NCI-H1930 (cell line): ENCODE results near the gene FKBP3.
"Not testable (repeated sequence)": the region's sequence is repeated elsewhere in the genome, so short reads cannot be mapped to it uniquely, and the experiment has no call there.

Experiments used
- DNase-seq, 2 experiments: peaks; one replicate each; lab custom pipeline; 2025; lab: John Stamatoyannopoulos, UW

The FKBP3 gene

GRCh38 chr14:45134051-45134958 is at the start of gene FKBP3:
TSS of gene FKBP3 (minus strand) at chr14:45134481. CDS start at chr14:45134456, 25 bp downstream.
- peak; percentile 95 to 96 for DNase-seq

DNA sequence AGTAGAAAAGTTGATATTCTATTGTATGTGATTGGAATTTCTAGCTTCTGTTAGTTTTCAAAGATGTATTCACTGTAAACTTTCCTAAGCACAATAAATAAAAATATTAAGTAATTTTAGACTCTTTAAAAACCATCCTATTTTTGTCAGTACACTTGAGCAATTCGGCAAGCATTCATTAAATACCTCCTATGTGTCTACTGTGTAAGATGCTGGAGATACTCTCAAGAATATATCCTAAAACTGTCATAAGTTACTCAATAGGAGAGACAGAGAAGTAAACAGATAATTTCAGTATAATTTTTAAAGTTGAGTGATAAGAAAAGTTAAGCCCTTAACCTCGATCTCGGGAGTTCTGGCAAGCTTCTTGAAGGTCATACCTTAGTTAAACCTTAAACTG is 47.5 kb upstream of the FKBP3 start:
- no peak for DNase-seq

GRCh38 chr14:45181329-45181728 is 47.0 kb upstream of the FKBP3 start:
- DNase-seq: no peak

DNA sequence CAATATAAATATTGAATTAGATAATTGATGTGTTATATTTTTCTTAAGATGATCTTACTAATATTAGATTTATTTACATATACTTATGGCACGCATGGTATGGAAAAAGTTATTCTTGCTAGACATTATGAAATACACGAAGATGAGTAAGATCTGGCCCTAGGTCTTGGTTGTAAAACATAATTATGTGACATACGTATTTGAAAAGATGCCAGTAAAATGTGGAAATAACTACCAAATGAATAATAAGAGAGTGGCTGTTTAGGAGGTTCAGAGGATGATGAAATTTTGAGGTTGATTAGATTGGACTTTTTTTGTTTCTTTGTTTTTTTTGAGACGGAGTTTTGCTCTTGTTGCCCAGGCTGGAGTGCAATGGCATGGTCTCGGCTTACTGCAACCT is 42.8 kb upstream of the FKBP3 start:
- DNase-seq: no peak

DNA sequence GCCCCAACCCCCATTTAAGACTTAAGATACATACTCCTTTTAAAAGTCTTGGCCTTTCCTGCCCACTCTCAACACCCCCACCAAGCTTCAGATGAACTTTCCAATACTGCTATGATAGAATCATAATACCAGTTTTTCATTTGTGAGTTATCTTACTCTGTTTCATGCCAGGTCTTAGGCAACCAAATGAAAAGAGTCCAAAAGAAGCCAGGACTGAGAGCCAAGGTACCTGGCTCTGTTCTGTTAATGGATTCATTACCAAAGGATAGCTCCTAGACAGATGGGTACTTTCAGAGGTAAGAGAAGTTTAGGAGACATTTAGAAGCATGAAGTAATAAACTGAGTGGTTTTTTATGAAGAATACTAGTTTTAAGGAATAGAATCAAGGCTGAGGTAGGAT is 35.6 kb upstream of the FKBP3 start:
- DNase-seq: no peak

- no peak for DNase-seq
Observed at GRCh38 chr14:45156067-45156466, 21.8 kb upstream of the FKBP3 start.

DNA sequence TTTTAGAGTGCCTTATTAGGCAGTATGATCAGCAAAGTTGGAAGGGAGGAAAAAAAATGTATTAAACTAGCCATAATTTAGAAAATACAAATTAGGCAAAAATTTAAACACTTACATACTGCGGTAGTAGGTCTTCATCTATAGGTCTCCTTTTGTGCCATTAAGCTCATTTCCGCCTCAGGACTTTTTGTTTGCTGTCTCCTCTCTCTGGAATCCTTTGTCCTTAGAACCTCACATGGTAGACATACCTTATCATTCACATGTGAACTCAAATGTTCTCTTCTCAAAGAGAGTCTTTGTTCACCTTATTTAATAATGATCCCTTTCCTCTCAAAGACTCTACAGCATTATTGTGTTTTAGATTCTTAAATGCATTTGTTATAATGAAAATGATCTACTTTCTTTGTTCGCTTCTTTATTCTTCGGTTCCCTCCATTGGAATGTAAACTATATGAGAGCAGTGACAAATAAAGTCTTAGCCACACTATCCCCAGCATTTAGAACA is 16.2 kb upstream of the FKBP3 start:
- DNase-seq: no peak

- DNase-seq: no peak
Observed at GRCh38 chr14:45149602-45150001, 15.3 kb upstream of the FKBP3 start.

- DNase-seq: no peak
Observed at GRCh38 chr14:45145214-45145613, 10.9 kb upstream of the FKBP3 start.

DNA sequence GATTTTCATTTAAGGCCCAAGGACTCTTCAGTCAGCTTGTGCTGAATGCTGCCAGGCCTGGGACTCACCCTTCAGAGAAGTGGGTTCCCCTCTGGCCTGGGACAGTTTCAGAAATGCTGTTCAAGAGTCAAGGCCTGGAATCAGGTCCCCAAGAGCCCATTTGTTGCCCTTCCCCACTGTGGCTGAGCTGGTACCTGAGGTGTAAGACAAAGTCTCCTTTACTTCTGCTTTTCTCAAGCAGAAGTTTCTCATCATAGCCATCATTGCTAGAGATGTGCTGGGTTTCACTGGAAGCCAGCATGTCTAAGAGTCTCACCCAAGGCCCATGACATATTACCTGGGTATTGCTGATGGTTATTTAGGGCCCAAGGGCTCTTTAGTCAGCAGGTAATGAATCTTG is 10.4 kb upstream of the FKBP3 start:
- no peak for DNase-seq

DNA sequence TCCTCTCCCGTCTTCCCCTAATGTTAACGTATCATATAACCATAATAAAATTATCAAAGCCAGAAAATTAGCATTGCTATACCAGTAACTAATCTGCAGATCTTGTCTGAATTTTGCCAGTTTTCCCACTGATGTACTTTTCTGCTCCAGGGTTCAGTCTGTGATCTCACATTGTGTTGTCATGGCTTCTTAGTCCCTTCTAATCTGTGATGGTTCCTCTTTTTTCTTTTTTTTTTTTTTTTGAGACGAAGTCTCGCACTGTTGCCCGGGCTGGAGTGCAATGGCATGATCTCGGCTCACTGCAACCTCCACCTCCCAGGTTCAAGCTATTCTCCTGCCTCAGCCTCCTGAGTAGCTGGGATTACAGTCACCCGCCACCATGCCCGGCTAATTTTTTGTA is 7.8 kb upstream of the FKBP3 start:
- DNase-seq: not testable (repeated sequence)

- no peak for DNase-seq
Observed at GRCh38 chr14:45140661-45141187, 6.4 kb upstream of the FKBP3 start.

- DNase-seq: no peak
Observed at GRCh38 chr14:45136399-45136798, 2.1 kb upstream of the FKBP3 start.

- peak; percentile 93 to 95 for DNase-seq
Observed at GRCh38 chr14:45135659-45136395, 1.5 kb upstream of the FKBP3 start, which contains the start of gene FANCM. TSS of gene FANCM (plus strand) at chr14:45135930. CDS start at chr14:45136032, 102 bp downstream.

DNA sequence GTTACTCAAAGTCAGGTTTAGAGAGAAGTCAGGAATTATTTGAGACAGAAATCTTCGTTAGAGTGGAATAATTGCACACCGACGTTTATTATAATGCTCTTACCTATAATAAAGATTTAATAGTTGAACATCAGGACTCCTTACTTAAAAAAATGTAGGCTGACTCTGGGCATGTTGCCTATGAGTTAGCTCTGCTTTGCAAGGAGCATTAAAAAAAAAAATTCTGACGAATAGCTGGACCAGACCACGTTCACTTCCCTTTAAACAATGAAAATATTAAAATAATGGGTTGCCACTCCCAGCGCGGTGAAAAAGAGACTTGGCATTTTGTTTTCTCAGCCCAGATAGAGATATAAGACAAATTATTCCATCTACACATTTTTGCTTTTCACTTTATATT is 875 bp upstream of the FKBP3 start:
- DNase-seq: no peak

GRCh38 chr14:45133683-45134050 is 614 bp downstream of the FKBP3 start:
- no peak for DNase-seq

GRCh38 chr14:45128963-45129629 is 5.2 kb downstream of the FKBP3 start:
- no peak for DNase-seq

DNA sequence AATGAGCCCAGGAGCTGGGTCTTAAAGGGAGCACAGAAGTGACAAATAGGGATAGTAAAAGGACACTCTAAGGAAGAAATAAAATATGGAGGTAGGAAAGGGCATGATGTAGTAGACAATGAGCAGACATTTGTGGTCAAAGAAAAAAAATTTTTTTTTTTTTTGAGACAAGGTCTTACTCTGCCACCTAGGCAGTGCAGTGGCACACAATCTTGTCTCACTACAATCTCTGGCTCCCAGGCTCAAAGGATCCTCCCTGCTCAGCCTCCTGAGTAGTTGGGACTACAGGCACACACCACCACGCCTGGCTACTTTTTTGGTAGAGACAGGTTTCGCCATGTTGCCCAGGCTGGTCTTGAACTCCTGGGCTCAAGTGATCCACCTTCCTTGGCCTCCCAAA is 8.5 kb downstream of the FKBP3 start:
- no peak for DNase-seq

GRCh38 chr14:45123271-45123670 is 11.0 kb downstream of the FKBP3 start:
- DNase-seq: no peak

- no peak for DNase-seq
Observed at GRCh38 chr14:45120096-45120495, 14.2 kb downstream of the FKBP3 start.

DNA sequence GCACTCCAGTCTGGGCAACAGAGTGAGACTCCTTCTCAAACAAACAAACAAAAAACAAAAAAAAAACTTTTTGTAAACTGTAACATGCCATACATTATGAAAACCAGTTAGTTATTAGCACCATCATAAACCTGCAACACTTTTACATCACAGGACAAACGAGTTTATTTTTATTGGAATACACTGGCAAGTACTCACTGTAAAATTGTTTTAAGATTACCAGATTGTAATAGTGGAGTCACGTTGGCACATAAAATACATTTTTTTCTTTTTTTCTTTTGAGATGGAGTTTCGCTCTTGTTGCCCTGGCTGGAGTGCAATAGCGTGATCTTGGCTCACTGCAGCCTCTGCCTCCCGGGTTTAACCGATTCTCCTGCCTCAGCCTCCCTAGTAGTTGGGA is 15.7 kb downstream of the FKBP3 start:
- DNase-seq: no peak

GRCh38 chr14:45114327-45114726 is 20.0 kb downstream of the FKBP3 start:
- no peak for DNase-seq
